CD4-positive, alpha-beta T cell treated with Interleukin-21 for 1 hour (primary cell): ENCODE measurements around the gene MFSD11.
"Not testable (repeated sequence)": the region's sequence is repeated elsewhere in the genome, so short reads cannot be mapped to it uniquely, and the experiment has no call there.

Experiments used
- DNase-seq: peaks from one replicate; pipeline ENCODE4 v3.0.0-alpha.2; 2020

The MFSD11 gene

DNA sequence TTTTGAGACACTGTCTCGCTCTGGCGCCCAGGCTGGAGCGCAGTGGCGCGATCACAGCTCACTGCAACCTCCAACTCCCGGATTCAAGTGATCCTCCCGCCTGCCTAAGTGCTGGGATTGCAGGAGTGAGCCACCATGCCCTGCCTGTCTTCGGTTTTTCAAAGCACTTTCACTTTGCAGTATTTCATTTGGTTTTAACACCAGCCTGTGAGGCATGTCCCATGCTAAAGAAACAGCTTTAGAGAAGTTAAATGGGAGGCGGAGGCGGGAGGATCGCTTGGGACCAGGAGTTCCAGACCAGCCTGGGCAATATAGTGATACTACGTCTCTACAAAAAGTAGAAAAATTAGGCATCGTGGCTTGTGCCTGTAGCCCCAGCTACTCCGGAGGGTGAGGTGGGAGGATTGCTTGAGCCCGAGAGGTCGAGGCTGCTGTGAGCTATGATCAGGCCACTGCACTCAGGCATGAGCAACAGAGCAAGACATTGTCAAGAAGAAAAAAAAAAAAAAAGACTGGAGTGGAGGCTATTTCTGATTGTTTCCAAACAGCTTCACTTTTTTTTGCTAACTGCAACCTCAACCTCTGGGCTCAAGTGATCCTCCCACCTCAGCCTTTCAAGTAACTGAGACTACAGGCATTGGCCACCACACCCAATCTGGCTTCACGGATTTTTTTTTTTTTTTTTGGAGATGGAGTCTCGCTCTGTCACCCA, 10.0 kb upstream of the MFSD11 start:
- DNase-seq = peak; percentile 43

DNA sequence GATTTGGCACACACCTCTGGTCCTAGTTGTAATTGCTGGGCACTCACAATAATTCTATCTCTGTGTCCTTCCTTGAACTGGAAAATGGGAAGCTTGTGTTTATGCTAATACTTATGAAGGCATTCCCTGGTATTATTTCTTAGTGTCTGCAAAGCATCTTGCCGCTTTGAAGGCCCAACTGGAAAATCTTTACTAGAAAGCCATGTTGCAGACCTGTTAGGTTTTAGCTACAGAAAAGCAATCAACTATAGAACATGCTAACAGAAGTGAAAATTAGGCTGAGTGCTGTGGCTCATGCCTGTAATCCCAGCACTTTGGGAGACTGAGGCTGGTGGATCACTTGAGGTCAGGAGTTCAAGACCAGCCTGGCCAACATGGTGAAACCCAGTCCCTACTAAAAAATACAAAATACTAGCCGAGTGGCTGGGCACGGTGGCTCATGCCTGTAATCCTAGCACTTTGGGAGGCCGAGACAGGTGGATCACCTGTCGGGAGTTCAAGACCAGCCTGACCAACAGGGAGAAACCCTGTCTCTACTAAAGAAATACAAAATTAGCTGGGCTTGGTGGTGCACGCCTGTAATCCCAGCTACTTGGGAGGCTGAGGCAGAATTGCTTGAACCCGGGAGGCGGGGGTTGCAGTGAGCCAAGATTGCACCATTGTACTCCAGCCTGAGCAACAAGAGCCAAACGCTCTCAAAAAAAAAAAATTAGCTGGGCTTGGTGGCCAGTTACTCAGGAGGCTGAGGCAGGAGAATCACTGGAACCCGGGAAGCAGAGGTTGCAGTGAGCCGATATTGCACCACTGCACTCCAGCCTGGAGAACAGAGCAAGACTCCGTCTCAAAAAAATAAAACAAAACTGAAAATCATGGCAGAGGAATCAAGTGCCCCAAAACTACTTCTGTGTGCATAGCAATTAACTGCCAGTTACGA, 5.9 kb upstream of the MFSD11 start:
- not testable (repeated sequence) for DNase-seq

- DNase-seq = peak; percentile 26
Observed at GRCh38 chr17:76732734-76733617, 4.9 kb upstream of the MFSD11 start.

DNA sequence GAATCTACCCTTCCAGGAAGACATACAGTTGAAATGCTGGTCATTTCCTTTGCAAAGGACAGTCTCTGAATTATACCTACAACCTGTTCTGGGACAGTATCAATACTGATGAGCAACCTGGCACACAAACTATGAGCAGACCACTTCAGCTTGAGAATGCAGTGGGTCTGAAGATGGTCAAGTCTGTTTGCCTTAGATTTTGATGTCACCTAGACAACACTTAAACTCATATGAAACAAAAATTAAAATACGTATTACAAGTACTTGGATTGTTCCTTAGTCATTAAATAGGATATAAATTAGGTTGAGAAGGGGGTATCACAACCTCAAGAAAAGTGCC, 4.3 kb upstream of the MFSD11 start:
- DNase-seq = no peak

DNA sequence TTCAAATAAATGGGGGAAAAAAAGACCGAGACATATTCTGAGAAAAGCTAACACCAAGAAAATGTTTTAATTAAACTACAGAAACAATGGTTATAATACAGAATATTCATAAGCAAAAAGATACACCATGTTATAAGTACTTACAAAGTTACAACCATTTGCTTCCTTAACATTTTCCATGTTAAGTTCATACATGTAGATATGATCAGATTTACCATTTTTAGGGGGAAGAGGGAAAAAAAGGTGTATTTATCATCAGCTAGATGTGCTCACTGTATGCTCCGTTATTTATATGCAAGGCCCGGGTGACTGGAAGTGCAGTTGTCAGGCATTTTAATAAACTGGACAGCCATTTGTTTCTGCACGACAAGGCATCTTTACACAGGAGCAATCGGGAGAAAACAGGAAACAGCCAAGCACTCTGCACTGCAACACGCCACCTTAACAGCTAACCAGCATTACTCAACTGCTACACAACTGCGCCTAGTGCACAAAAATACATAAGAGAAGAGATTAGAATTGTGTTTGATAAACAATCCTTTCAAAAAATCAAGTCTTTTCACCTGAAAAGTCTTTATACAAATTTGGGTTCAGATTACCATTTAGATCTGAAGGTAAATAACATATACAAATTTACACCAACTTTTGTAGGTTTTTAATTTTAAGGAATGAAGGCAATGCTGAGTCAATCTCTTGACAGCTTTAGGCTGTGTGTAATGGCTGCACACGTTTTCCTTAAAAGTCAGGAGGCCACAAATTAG, 3.7 kb upstream of the MFSD11 start:
- peak; percentile 38 for DNase-seq

GRCh38 chr17:76735006-76735405, 2.9 kb upstream of the MFSD11 start:
- peak; percentile 58 for DNase-seq

DNA sequence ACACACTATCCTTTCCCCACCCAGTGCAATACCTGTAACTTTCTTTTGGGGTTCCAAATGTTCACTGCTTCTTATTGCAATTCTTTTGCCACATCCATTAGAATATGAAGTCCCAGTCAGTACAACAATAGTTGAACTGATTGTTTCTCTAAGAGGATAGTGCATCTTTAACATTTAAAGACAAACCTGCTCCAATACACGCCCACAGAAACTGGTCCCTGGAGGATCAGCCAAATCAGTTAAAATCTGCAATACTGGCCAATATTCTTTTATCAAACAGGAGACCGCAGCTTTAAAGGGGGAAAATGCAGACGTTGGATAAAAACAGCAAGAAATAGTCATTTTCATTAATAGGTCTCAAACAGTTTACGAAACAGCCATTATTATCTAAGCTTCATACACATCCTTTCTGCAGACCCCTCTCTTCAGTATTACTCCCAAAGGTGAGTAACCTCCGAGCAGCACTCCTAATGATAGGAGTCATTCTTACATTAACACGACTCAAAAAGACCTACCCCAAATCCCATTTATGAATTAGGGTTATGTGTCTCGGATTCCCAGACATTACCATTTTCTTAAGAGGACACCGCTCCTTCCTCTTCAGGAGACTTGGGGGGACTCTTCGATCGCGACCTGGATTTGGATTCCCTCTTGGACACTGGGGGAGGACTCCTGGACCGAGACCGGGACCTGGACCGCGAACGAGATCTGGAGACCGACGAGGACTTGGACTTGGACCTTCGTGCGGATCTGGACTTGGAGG, 2.2 kb upstream of the MFSD11 start:
- peak; percentile 26 for DNase-seq

DNA sequence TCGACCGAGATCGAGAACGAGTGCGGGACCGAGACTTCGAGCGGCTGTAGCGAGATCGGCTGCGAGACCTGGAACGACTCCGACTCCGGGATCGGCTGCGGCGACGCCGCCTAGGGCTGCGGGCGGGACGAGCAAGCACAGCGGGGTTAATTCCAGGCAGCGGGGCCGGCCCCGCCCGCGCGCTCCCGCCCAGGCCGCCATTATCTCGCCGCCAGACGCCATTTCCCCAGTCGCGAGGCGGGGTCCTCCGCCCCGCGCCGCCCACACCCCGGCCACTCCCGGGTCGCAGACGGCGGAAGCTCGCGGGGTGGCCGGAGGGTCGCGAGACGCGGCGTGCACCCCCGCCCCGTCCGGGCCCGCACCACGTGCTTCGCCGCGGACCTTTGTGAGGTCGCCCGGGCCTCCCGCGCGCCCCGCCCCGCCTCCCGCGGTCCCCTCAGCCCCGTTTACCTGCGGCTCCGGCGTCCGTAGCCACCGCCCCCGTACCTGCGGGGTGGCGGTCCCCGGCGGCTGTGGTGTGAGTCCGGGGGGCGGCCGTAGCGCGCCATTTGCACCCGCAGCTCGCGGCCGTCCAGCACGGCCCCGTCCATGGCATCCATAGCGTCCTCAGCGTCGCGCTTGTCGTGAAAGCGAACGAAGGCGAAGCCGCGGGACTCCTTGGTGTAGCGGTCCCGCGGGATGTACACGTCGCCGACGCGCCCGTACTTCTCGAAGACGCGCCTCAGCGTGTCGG, 1.4 kb upstream of the MFSD11 start:
- DNase-seq = peak; percentile 75

GRCh38 chr17:76737082-76737675, 740 bp upstream of the MFSD11 start, which contains the start of gene SRSF2:
SRSF2 (minus strand) TSS chr17:76737331; CDS start chr17:76737160, 171 bp downstream.
- DNase-seq = peak; percentile 99

- DNase-seq = no peak
Observed at GRCh38 chr17:76738468-76738850, 540 bp downstream of the MFSD11 start.

GRCh38 chr17:76739568-76740115, 1.7 kb downstream of the MFSD11 start:
- DNase-seq = not testable (repeated sequence)

- no peak for DNase-seq
Observed at GRCh38 chr17:76740329-76741118, 2.6 kb downstream of the MFSD11 start.

GRCh38 chr17:76742958-76743357, 5.0 kb downstream of the MFSD11 start:
- DNase-seq = no peak

DNA sequence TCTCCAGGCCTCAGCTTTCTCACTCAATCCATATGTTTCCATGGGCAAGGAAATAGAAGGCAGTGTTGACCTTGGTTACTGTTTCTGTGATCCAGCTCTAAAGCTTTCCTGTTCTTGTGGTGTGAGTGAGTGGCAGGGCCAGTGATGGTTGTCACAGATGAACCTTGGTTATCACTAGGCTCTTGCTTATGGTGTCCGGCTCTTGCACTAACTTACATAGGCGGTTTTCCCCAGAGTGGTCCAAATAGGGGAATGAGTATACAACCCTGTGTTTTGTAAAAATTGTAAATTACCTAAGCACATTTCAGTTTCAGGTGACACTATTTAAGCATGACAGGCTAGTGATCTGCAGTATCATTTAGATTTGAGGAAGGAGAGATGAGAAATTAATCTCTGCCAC, 6.8 kb downstream of the MFSD11 start:
- no peak for DNase-seq

- not testable (repeated sequence) for DNase-seq
Observed at GRCh38 chr17:76745785-76746184, 7.9 kb downstream of the MFSD11 start.

- no peak for DNase-seq
Observed at GRCh38 chr17:76747716-76748363, 9.9 kb downstream of the MFSD11 start.

GRCh38 chr17:76748657-76749056, 10.7 kb downstream of the MFSD11 start:
- DNase-seq = no peak

DNA sequence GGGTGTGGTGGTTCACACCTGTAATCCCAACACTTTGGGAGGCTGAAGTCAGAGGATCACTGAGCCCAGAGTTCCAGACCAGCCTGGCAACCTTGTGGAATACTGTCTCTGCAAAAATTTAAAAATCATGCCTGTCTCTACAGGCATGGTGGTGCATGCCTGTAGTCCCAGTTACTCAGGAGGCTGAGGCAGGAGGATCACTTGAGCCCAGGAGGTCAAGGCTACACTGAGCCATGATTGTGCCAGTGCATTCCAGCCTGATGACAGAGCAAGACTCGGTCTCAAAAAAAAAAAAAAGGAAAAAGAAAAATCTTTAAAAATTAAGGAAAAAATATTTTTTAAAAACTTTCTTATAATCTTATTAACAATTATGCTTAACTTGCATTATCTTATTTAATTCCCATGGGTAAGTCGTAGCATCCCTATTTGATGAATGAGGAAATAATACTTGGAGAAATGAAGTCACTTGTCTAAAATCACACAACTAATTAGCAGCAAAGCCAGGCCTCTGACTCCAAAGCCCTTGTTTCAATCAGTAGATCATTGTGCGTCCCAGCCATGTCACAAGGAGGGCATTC, 13.6 kb downstream of the MFSD11 start:
- DNase-seq = no peak
